Kidney epithelial cell (primary cell): ENCODE data around the gene PHLPP2. TPM values are rescaled to one million over a fixed set of nuclear protein-coding genes. Genes with fewer than 3 reads are reported as not detected.

Experiments
- DNase-seq: peaks from one replicate; pipeline ENCODE4 v3.0.0-alpha.2; 2010; ENCODE audit warnings: low read depth
- H3K27me3 ChIP-seq: 2 replicates; pipeline ENCODE4 v1.6.0; 2011; ENCODE audit warnings: low read length; ENCODE audit not compliant: control insufficient read depth, insufficient read depth
- H3K36me3 ChIP-seq: 2 replicates; pipeline ENCODE4 v1.5.1; 2011; ENCODE audit warnings: low read length; ENCODE audit not compliant: control insufficient read depth, insufficient read depth
- H3K4me3 ChIP-seq: 2 replicates; pipeline ENCODE4 v1.5.1; 2011; ENCODE audit warnings: low read depth, mild to moderate bottlenecking, control low read depth, low read length
- total RNA-seq: library from RNA; depleted of rRNA; stranded (reverse); fragments of >200 nt; gene quantifications from 2 replicates; pipeline ENCODE4 v1.2.3, GENCODE V29; 2015
- TF ChIP-seq, protein P1 (sequence below): IDR thresholded peaks from 2 replicates; pipeline ENCODE4 v1.5.1; 2011; ENCODE audit warnings: mild to moderate bottlenecking, moderate library complexity, low read length, control low read depth, inconsistent platforms; ENCODE audit not compliant: insufficient read depth, poor library complexity, severe bottlenecking

The PHLPP2 gene
- total RNA-seq, 1 donor from 2014 or later: 7.1 TPM

DNA sequence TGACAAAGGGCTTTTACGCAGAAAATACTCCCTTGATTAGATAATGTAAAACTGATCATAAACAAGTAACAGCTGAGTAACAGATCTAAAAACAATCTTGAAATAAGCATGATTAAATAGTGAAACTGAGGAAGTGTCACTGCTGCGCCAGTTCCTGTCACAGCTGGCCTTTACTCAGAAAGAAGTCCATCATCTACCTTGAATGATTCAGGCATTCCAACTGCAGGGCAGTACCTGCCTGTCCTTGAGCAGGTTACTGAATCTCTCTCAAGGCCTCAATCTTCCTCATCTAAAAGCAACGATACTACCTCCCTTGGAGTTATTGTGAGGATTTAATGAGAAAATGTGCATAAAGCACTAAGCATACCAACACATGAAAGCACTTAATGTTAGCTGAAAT lies 12.7 kb downstream of the PHLPP2 start:
- H3K27me3 ChIP-seq: no peaks in the 10 kb centered on the region
- no peak for DNase-seq
- no peak overlapping the region for H3K4me3 ChIP-seq
- H3K36me3 ChIP-seq: no peaks in the 10 kb centered on the region
- TF ChIP-seq, protein P1, sequence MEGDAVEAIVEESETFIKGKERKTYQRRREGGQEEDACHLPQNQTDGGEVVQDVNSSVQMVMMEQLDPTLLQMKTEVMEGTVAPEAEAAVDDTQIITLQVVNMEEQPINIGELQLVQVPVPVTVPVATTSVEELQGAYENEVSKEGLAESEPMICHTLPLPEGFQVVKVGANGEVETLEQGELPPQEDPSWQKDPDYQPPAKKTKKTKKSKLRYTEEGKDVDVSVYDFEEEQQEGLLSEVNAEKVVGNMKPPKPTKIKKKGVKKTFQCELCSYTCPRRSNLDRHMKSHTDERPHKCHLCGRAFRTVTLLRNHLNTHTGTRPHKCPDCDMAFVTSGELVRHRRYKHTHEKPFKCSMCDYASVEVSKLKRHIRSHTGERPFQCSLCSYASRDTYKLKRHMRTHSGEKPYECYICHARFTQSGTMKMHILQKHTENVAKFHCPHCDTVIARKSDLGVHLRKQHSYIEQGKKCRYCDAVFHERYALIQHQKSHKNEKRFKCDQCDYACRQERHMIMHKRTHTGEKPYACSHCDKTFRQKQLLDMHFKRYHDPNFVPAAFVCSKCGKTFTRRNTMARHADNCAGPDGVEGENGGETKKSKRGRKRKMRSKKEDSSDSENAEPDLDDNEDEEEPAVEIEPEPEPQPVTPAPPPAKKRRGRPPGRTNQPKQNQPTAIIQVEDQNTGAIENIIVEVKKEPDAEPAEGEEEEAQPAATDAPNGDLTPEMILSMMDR: no peak

DNA sequence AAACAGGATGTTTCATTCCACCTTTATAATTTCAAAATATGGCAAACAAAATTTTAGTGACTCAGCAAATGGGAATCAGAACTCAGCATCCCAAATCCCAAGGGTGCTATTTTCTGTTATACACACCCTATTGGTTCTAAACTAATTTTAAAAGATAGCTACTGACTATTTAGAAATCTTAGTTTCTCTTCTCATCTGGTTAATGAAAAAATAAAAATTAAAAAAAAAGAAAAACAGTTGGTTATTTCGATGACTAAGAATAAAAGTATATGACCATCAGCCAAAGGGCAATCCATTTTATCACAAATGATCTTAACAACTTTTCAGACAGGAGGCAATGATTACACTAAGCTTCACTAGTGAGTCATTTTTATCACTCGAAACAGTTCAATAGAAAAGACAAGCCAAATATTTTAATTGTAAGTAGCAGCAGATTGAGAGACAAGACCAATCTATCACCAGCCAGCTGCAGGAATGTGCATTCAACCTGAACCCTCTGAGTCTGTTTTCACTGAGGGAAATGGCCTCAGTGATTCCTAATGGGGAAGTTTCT lies 15.2 kb downstream of the PHLPP2 start:
- TF ChIP-seq, protein P1: no peak
- peak; percentile 37 for DNase-seq
- H3K36me3 ChIP-seq: no peaks in the 10 kb centered on the region
- no peak overlapping the region for H3K4me3 ChIP-seq
- H3K27me3 ChIP-seq: no peaks in the 10 kb centered on the region

DNA sequence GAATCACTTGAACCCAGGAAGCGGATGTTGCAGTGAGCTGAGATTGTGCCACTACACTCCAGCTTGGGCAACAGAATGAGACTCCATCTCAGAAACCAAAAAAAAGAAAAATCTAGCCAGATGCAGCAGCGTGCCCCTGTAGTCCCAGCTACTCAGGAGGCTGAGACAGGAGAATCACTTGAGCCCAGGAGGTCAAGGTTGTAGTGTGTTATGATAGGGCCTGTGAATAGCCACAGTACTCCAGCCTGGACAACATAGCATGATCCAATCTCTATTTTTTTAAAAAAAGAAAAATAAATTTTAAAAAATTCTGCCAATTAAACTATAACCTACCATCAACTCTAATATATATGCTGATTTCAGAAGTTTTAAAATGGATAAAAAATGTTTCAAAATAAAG lies 15.8 kb downstream of the PHLPP2 start:
- Histone ChIP-seq H3K36me3 (no peaks in the 10 kb centered on the region), H3K27me3 (no peaks in the 10 kb centered on the region), H3K4me3 (no peak overlapping the region)
- DNase-seq: no peak
- TF ChIP-seq, protein P1: no peak

DNA sequence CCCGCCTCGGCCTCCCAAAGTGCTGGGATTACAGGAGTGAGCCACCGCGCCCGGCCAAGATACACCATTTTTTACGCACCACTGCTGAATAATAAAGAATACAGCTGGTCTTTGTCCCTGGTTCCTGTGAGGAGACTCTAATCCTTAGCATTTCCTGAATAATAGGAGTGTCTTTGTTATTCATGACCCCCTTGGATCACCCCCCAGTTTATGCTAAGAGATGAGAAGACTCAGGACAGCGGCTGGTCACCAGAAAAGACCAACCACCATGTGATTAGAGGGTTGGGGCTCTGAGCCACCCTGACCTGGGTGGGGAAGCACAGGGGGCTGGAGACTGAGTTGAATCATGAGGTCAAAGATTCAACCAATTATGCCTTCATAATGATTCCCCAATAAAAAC lies 17.3 kb downstream of the PHLPP2 start:
- no peaks in the 10 kb centered on the region for H3K27me3 ChIP-seq
- H3K4me3 ChIP-seq: no peak overlapping the region
- TF ChIP-seq, protein P1: no peak
- DNase-seq: no peak
- H3K36me3 ChIP-seq: no peaks in the 10 kb centered on the region

DNA sequence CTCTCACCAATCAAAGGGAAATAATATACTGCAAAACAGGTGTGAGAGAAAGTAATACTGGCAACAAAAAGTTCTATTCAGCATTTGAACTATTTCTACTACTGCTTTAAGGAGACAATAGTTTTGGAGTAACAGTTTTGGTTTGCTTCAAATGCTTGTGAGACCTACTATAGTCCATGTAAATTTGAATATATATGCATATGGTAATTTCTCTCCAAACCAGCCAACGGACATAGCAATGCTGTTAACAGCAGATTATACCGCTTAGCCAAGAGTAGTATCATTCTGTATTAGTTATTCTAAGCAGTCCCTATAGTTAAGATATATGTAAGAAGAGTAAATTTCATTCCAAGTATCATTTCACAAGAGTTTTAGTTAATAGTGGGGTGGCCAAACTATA lies 18.5 kb downstream of the PHLPP2 start:
- H3K27me3 ChIP-seq: no peaks in the 10 kb centered on the region
- no peak for DNase-seq
- TF ChIP-seq, protein P1: no peak
- H3K4me3 ChIP-seq: no peak overlapping the region
- no peaks in the 10 kb centered on the region for H3K36me3 ChIP-seq

DNA sequence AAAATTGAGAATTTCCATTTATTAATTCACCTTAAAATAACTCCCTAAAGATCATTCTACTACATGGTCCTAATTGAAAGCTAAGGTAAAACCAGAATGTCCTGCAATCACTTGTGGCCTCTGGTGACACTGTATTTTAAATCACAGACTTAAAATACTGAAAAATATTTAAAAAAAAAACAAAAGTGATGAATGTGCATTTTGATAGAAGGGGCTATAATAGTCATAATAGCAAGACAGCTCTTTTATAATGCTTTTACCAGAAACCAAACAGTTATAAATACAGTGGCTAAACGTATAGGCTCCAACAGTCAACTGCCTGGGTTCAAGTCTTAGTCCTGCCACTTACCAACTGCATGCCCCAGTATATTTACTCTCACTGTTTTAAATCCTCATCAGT lies 21.2 kb downstream of the PHLPP2 start:
- H3K4me3 ChIP-seq: no peak overlapping the region
- no peaks in the 10 kb centered on the region for H3K27me3 ChIP-seq
- H3K36me3 ChIP-seq: no peaks in the 10 kb centered on the region
- DNase-seq: no peak
- TF ChIP-seq, protein P1: no peak
